TTC549 (cell line): ENCODE results near the gene GUCA2A.
A peak's percentile ranks its signal among the peaks of the same experiment; 100 is the strongest.

Source experiments
- FAIRE-seq: peaks from 2 replicates; lab custom pipeline; 2012; peaks lifted over from hg19 to GRCh38; lab: Jason Lieb, UNC

GUCA2A gene

GRCh38 chr1:42176902-42177519, 12.5 kb upstream of the GUCA2A start:
- no peak for FAIRE-seq

- FAIRE-seq = no peak
Observed at GRCh38 chr1:42175314-42176054, 10.9 kb upstream of the GUCA2A start.

GRCh38 chr1:42173961-42174735, 9.6 kb upstream of the GUCA2A start:
- no peak for FAIRE-seq

GRCh38 chr1:42173155-42173933, 8.8 kb upstream of the GUCA2A start:
- FAIRE-seq = peak; percentile 3

GRCh38 chr1:42172381-42173133, 8.0 kb upstream of the GUCA2A start:
- FAIRE-seq = no peak

- FAIRE-seq = no peak
Observed at GRCh38 chr1:42171679-42172266, 7.2 kb upstream of the GUCA2A start.

GRCh38 chr1:42170779-42171621, 6.5 kb upstream of the GUCA2A start:
- FAIRE-seq = no peak

GRCh38 chr1:42168763-42169162, 4.2 kb upstream of the GUCA2A start:
- FAIRE-seq = no peak

- no peak for FAIRE-seq
Observed at GRCh38 chr1:42168391-42168670, 3.8 kb upstream of the GUCA2A start.

- FAIRE-seq = no peak
Observed at GRCh38 chr1:42167611-42168390, 3.3 kb upstream of the GUCA2A start.

- FAIRE-seq = no peak
Observed at GRCh38 chr1:42165511-42166210, 1.1 kb upstream of the GUCA2A start.

GRCh38 chr1:42163536-42164503, 725 bp downstream of the GUCA2A start:
- no peak for FAIRE-seq

- FAIRE-seq = no peak
Observed at GRCh38 chr1:42163114-42163513, 1.4 kb downstream of the GUCA2A start.

- FAIRE-seq = no peak
Observed at GRCh38 chr1:42162181-42162580, 2.4 kb downstream of the GUCA2A start.

GRCh38 chr1:42158189-42158588, 6.4 kb downstream of the GUCA2A start:
- no peak for FAIRE-seq

- FAIRE-seq = no peak
Observed at GRCh38 chr1:42157667-42158066, 6.9 kb downstream of the GUCA2A start.

- no peak for FAIRE-seq
Observed at GRCh38 chr1:42155362-42155761, 9.2 kb downstream of the GUCA2A start.

- no peak for FAIRE-seq
Observed at GRCh38 chr1:42154685-42155084, 9.9 kb downstream of the GUCA2A start.
